Measurements from ENCODE around the gene DRGX.

DRGX gene

GRCh38 chr10:49393301-49393700 is 2.6 kb downstream of the DRGX start:
- Histone ChIP-seq H3K4me3 (ENCODE audit: low read depth in 1 of 2, low read length in 2 of 2) (no peak overlapping the region), H3K36me3 (ENCODE audit: control insufficient read depth in 1 of 2, insufficient read depth in 2 of 2, low read length in 2 of 2) (no peaks in the 10 kb centered on the region), H3K4me1 (ENCODE audit: control insufficient read depth in 1 of 2, insufficient read depth in 2 of 2, low read length in 2 of 2) (peaks cover 0 to 30% of the 10 kb centered on the region in 2 donors), H3K27me3 (ENCODE audit: low read depth, low read length) (peaks cover 45% of the 10 kb centered on the region), H3K27ac (ENCODE audit: low read length) (no peak overlapping the region), H3K9me3 (ENCODE audit: control insufficient read depth in 1 of 2, low read length in 2 of 2) (no peaks in the 10 kb centered on the region)

- no peaks in the 10 kb centered on the region for H3K9me3 ChIP-seq (ENCODE audit: control insufficient read depth in 1 of 2, low read length in 2 of 2)
- H3K36me3 ChIP-seq (ENCODE audit: control insufficient read depth in 1 of 2, insufficient read depth in 2 of 2, low read length in 2 of 2): no peaks in the 10 kb centered on the region
- no peak overlapping the region for H3K4me3 ChIP-seq (ENCODE audit: low read depth in 1 of 2, low read length in 2 of 2)
- no peak overlapping the region for H3K27ac ChIP-seq (ENCODE audit: low read length)
- H3K27me3 ChIP-seq (ENCODE audit: low read depth, low read length): peaks cover 9% of the 10 kb centered on the region
- no peaks in the 10 kb centered on the region for H3K4me1 ChIP-seq (ENCODE audit: control insufficient read depth in 1 of 2, insufficient read depth in 2 of 2, low read length in 2 of 2)
These were observed 6.4 kb downstream of the DRGX start for GRCh38 chr10:49389361-49389933.

GRCh38 chr10:49388161-49388560 is 7.7 kb downstream of the DRGX start:
- Histone ChIP-seq H3K27ac (ENCODE audit: low read length) (no peak overlapping the region), H3K9me3 (ENCODE audit: control insufficient read depth in 1 of 2, low read length in 2 of 2) (no peaks in the 10 kb centered on the region), H3K4me3 (ENCODE audit: low read depth in 1 of 2, low read length in 2 of 2) (no peak overlapping the region), H3K36me3 (ENCODE audit: control insufficient read depth in 1 of 2, insufficient read depth in 2 of 2, low read length in 2 of 2) (no peaks in the 10 kb centered on the region), H3K27me3 (ENCODE audit: low read depth, low read length) (no peaks in the 10 kb centered on the region), H3K4me1 (ENCODE audit: control insufficient read depth in 1 of 2, insufficient read depth in 2 of 2, low read length in 2 of 2) (no peaks in the 10 kb centered on the region)

- Histone ChIP-seq H3K4me3 (ENCODE audit: low read depth in 1 of 2, low read length in 2 of 2) (no peak overlapping the region), H3K9me3 (ENCODE audit: control insufficient read depth in 1 of 2, low read length in 2 of 2) (no peaks in the 10 kb centered on the region), H3K27ac (ENCODE audit: low read length) (no peak overlapping the region), H3K27me3 (ENCODE audit: low read depth, low read length) (no peaks in the 10 kb centered on the region), H3K4me1 (ENCODE audit: control insufficient read depth in 1 of 2, insufficient read depth in 2 of 2, low read length in 2 of 2) (no peaks in the 10 kb centered on the region), H3K36me3 (ENCODE audit: control insufficient read depth in 1 of 2, insufficient read depth in 2 of 2, low read length in 2 of 2) (no peaks in the 10 kb centered on the region)
These were observed 8.8 kb downstream of the DRGX start for GRCh38 chr10:49387071-49387470.

GRCh38 chr10:49385939-49386922 is 9.7 kb downstream of the DRGX start:
- no peaks in the 10 kb centered on the region for H3K36me3 ChIP-seq (ENCODE audit: control insufficient read depth in 1 of 2, insufficient read depth in 2 of 2, low read length in 2 of 2)
- no peaks in the 10 kb centered on the region for H3K4me1 ChIP-seq (ENCODE audit: control insufficient read depth in 1 of 2, insufficient read depth in 2 of 2, low read length in 2 of 2)
- no peak overlapping the region for H3K4me3 ChIP-seq (ENCODE audit: low read depth in 1 of 2, low read length in 2 of 2)
- H3K27ac ChIP-seq (ENCODE audit: low read length): no peak overlapping the region
- no peaks in the 10 kb centered on the region for H3K27me3 ChIP-seq (ENCODE audit: low read depth, low read length)
- H3K9me3 ChIP-seq (ENCODE audit: control insufficient read depth in 1 of 2, low read length in 2 of 2): no peaks in the 10 kb centered on the region

GRCh38 chr10:49384268-49384953 is 11.5 kb downstream of the DRGX start:
- no peaks in the 10 kb centered on the region for H3K9me3 ChIP-seq (ENCODE audit: control insufficient read depth in 1 of 2, low read length in 2 of 2)
- no peaks in the 10 kb centered on the region for H3K27me3 ChIP-seq (ENCODE audit: low read depth, low read length)
- H3K4me1 ChIP-seq (ENCODE audit: control insufficient read depth in 1 of 2, insufficient read depth in 2 of 2, low read length in 2 of 2): no peaks in the 10 kb centered on the region
- no peak overlapping the region for H3K4me3 ChIP-seq (ENCODE audit: low read depth in 1 of 2, low read length in 2 of 2)
- no peak overlapping the region for H3K27ac ChIP-seq (ENCODE audit: low read length)
- no peaks in the 10 kb centered on the region for H3K36me3 ChIP-seq (ENCODE audit: control insufficient read depth in 1 of 2, insufficient read depth in 2 of 2, low read length in 2 of 2)

GRCh38 chr10:49383853-49384252 is 12.0 kb downstream of the DRGX start:
- Histone ChIP-seq H3K27me3 (ENCODE audit: low read depth, low read length) (no peaks in the 10 kb centered on the region), H3K4me1 (ENCODE audit: control insufficient read depth in 1 of 2, insufficient read depth in 2 of 2, low read length in 2 of 2) (no peaks in the 10 kb centered on the region), H3K27ac (ENCODE audit: low read length) (no peak overlapping the region), H3K9me3 (ENCODE audit: control insufficient read depth in 1 of 2, low read length in 2 of 2) (no peaks in the 10 kb centered on the region), H3K4me3 (ENCODE audit: low read depth in 1 of 2, low read length in 2 of 2) (no peak overlapping the region), H3K36me3 (ENCODE audit: control insufficient read depth in 1 of 2, insufficient read depth in 2 of 2, low read length in 2 of 2) (no peaks in the 10 kb centered on the region)

GRCh38 chr10:49382826-49383225 is 13.1 kb downstream of the DRGX start:
- Histone ChIP-seq H3K4me1 (ENCODE audit: control insufficient read depth in 1 of 2, insufficient read depth in 2 of 2, low read length in 2 of 2) (no peaks in the 10 kb centered on the region), H3K4me3 (ENCODE audit: low read depth in 1 of 2, low read length in 2 of 2) (no peak overlapping the region), H3K27ac (ENCODE audit: low read length) (no peak overlapping the region), H3K9me3 (ENCODE audit: control insufficient read depth in 1 of 2, low read length in 2 of 2) (no peaks in the 10 kb centered on the region), H3K27me3 (ENCODE audit: low read depth, low read length) (no peaks in the 10 kb centered on the region), H3K36me3 (ENCODE audit: control insufficient read depth in 1 of 2, insufficient read depth in 2 of 2, low read length in 2 of 2) (no peaks in the 10 kb centered on the region)

- Histone ChIP-seq H3K4me3 (ENCODE audit: low read depth in 1 of 2, low read length in 2 of 2) (no peak overlapping the region), H3K4me1 (ENCODE audit: control insufficient read depth in 1 of 2, insufficient read depth in 2 of 2, low read length in 2 of 2) (no peaks in the 10 kb centered on the region), H3K27ac (ENCODE audit: low read length) (no peak overlapping the region), H3K9me3 (ENCODE audit: control insufficient read depth in 1 of 2, low read length in 2 of 2) (no peaks in the 10 kb centered on the region), H3K36me3 (ENCODE audit: control insufficient read depth in 1 of 2, insufficient read depth in 2 of 2, low read length in 2 of 2) (no peaks in the 10 kb centered on the region), H3K27me3 (ENCODE audit: low read depth, low read length) (no peaks in the 10 kb centered on the region)
These were observed 13.7 kb downstream of the DRGX start for GRCh38 chr10:49382226-49382625.

- Histone ChIP-seq H3K4me3 (ENCODE audit: low read depth in 1 of 2, low read length in 2 of 2) (no peak overlapping the region), H3K36me3 (ENCODE audit: control insufficient read depth in 1 of 2, insufficient read depth in 2 of 2, low read length in 2 of 2) (no peaks in the 10 kb centered on the region), H3K4me1 (ENCODE audit: control insufficient read depth in 1 of 2, insufficient read depth in 2 of 2, low read length in 2 of 2) (no peaks in the 10 kb centered on the region), H3K9me3 (ENCODE audit: control insufficient read depth in 1 of 2, low read length in 2 of 2) (no peaks in the 10 kb centered on the region), H3K27ac (ENCODE audit: low read length) (no peak overlapping the region), H3K27me3 (ENCODE audit: low read depth, low read length) (no peaks in the 10 kb centered on the region)
These were observed 14.6 kb downstream of the DRGX start for GRCh38 chr10:49381111-49381900.
